Stimulated activated CD4-positive, alpha-beta T cell treated with anti-CD3 and anti-CD28 coated beads, Interleukin-15, amount 100 ng/mL, for 24 hours (primary cell): ENCODE data around the gene EPB41.
"Not testable (repeated sequence)": the region's sequence is repeated elsewhere in the genome, so short reads cannot be mapped to it uniquely, and the experiment has no call there.

Experiments
- DNase-seq: peaks from one replicate; pipeline ENCODE4 v3.0.0-alpha.2; 2020

EPB41 gene

GRCh38 chr1:29136391-29136915 is 222.1 kb downstream of the EPB41 start:
- DNase-seq: no peak

- no peak for DNase-seq
Measured at GRCh38 chr1:29142714-29143113, 228.3 kb downstream of the EPB41 start.

- no peak for DNase-seq
Measured at GRCh38 chr1:29144178-29144577, 229.8 kb downstream of the EPB41 start.

- no peak for DNase-seq
Measured at GRCh38 chr1:29145739-29146437, 231.5 kb downstream of the EPB41 start.

GRCh38 chr1:29148656-29149491 is 234.5 kb downstream of the EPB41 start:
- DNase-seq: no peak

- not testable (repeated sequence) for DNase-seq
Measured at GRCh38 chr1:29150346-29150745, 236.0 kb downstream of the EPB41 start.

- no peak for DNase-seq
Measured at GRCh38 chr1:29152046-29152805, 237.9 kb downstream of the EPB41 start.

GRCh38 chr1:29156543-29157268 is 242.3 kb downstream of the EPB41 start:
- no peak for DNase-seq

- DNase-seq: no peak
Measured at GRCh38 chr1:29157269-29157601, 242.9 kb downstream of the EPB41 start.

- no peak for DNase-seq
Measured at GRCh38 chr1:29159773-29160172, 245.4 kb downstream of the EPB41 start.

- DNase-seq: no peak
Measured at GRCh38 chr1:29162025-29162424, 247.7 kb downstream of the EPB41 start.

GRCh38 chr1:29162476-29163138 is 248.2 kb downstream of the EPB41 start:
- no peak for DNase-seq

GRCh38 chr1:29164588-29164987 is 250.2 kb downstream of the EPB41 start:
- DNase-seq: no peak

GRCh38 chr1:29166291-29166878 is 252.0 kb downstream of the EPB41 start:
- DNase-seq: no peak

GRCh38 chr1:29167904-29168303 is 253.5 kb downstream of the EPB41 start:
- no peak for DNase-seq
